ENCODE results near the gene F13B. TPM values are rescaled to one million over a fixed set of nuclear protein-coding genes. Genes with fewer than 3 reads are reported as not detected.
"Not testable (repeated sequence)": the region's sequence is repeated elsewhere in the genome, so short reads cannot be mapped to it uniquely, and the experiment has no call there.

The F13B gene, protein sequence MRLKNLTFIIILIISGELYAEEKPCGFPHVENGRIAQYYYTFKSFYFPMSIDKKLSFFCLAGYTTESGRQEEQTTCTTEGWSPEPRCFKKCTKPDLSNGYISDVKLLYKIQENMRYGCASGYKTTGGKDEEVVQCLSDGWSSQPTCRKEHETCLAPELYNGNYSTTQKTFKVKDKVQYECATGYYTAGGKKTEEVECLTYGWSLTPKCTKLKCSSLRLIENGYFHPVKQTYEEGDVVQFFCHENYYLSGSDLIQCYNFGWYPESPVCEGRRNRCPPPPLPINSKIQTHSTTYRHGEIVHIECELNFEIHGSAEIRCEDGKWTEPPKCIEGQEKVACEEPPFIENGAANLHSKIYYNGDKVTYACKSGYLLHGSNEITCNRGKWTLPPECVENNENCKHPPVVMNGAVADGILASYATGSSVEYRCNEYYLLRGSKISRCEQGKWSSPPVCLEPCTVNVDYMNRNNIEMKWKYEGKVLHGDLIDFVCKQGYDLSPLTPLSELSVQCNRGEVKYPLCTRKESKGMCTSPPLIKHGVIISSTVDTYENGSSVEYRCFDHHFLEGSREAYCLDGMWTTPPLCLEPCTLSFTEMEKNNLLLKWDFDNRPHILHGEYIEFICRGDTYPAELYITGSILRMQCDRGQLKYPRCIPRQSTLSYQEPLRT
- total RNA-seq (not detected), polyA plus RNA-seq (not detected), total RNA-seq (0 to 0.07 (median 0) reads per million in 6 experiments)

DNA sequence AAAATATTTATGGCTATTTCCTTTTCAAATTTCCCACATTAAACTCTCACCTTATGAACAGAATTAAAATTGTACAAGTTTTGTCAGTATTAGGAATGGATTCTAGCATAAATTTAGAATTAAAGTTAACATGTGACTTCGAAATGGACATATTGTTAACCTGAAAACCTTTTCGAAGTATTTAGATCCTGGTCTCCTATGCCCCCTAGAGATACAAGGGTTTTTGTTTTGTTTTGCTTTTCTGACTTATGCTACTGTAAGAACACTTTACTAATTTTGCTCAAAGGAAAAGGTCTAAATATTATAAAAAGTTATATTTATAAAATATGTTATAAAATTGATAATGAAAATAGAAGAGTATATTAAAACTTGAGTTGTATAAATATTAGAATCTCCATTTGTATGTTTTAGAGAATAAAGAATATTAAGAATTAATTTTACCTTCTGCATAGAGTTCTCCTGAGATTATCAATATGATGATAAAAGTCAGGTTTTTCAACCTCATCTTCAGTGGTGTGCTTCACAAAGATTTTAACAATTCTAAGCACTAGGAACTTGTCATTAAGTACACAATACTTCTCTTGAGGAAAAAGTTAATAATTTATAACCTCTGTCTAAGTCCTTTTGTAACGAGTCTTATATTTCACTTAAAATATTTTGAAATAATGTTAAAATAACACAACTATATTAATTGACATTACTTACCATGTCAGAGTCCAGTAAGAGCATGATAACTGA, at the start of gene F13B:
Gene F13B (minus strand): TSS at position 542 of the 738 bp plus-strand sequence. CDS start 37 bp downstream, at position 505.
- Mint-ChIP-seq H3K36me3 (peaks cover 0 to 8% (median 0%) of the 10 kb centered on the region in 3 donors), H3K4me1 (no peaks in the 10 kb centered on the region), H3K27me3 (peaks cover 0 to 7% (median 3%) of the 10 kb centered on the region in 5 donors), H3K4me3 (no peak within 1 kb of the TSS), H3K27ac (no peak within 1 kb of the TSS), H3K9me3 (peaks cover 4 to 17% (median 10%) of the 10 kb centered on the region in 9 donors)
- POLR2A ChIA-PET: no interaction called here
- ATAC-seq (no peak), DNase-seq (no peak)

DNA sequence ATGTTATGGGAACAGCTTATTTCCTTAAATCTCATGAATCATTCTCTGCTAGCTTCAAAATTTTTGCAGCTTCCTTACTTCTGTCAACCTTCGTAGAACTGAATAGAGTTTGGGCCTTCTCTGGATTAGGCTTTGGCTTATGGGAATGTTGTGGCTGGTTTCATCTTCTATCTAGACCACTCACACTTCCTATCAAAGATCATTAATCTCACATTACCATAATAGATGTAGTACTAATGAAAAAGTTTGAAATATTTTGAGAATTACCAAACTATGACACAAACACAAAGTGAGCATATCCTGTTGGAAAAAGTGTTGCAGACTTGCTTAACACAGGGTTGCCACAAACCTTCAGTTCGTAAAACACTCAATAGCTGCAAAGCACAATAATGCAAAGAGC, 49.1 kb upstream of the F13B start:
- no peaks in the 10 kb centered on the region for H3K36me3 Mint-ChIP-seq
- no peak overlapping the region for H3K27ac Mint-ChIP-seq
- H3K27me3 Mint-ChIP-seq: no peaks in the 10 kb centered on the region
- no peaks in the 10 kb centered on the region for H3K9me3 Mint-ChIP-seq
- H3K4me3 Mint-ChIP-seq: no peak overlapping the region
- POLR2A ChIA-PET: no interaction called here
- DNase-seq (no peak), ATAC-seq (no peak)
- H3K4me1 Mint-ChIP-seq: no peaks in the 10 kb centered on the region

DNA sequence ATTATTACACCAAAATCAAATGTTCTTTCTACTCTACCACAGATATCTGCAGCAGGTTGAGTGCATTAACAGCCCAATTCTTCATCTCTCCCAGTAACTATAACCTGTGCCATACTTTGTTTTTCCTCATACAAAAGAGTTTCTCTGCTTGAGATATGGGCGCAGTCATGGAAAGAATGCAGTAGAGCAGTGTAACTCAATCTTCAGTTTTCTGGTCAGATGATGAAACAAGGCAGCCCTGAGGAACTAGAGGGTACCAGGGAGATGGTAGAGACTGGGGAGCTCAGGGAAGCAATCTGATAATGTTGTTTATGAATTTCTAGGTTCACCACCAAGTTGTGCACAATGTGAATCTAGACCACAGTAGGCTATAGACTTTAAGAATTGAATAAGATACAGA, 39.8 kb upstream of the F13B start:
- DNase-seq (no peak), ATAC-seq (no peak)
- Mint-ChIP-seq H3K27ac (no peak overlapping the region), H3K9me3 (no peaks in the 10 kb centered on the region), H3K4me3 (no peak overlapping the region), H3K36me3 (no peaks in the 10 kb centered on the region), H3K4me1 (peaks cover 0 to 5% (median 2%) of the 10 kb centered on the region in 4 donors), H3K27me3 (no peaks in the 10 kb centered on the region)
- POLR2A ChIA-PET: no interaction called here

DNA sequence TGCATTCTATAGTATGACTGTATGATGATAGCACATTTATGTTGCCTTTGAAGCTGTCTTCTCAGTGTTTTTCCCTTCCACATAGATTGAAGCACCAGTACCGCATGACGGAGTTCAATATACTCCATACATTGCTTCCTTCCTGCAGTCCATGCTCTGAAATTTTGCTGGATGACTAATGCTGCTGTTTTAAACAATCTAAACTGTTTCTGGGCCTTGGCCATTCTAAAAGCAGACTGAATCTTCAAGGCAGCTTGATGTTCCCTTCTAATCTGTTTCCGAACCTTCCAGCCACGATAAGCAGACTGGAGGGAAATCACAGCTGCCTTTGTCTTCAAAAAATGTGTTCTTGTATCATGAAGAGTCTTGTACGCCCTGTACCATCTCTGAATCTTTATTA, 36.2 kb upstream of the F13B start:
- DNase-seq: no peak
- Mint-ChIP-seq H3K9me3 (no peaks in the 10 kb centered on the region), H3K4me3 (no peak overlapping the region), H3K27ac (no peak overlapping the region), H3K4me1 (peaks cover 3 to 27% (median 18%) of the 10 kb centered on the region in 4 donors), H3K27me3 (no peaks in the 10 kb centered on the region), H3K36me3 (no peaks in the 10 kb centered on the region)
- POLR2A ChIA-PET: no interaction called here
- no peak for ATAC-seq

DNA sequence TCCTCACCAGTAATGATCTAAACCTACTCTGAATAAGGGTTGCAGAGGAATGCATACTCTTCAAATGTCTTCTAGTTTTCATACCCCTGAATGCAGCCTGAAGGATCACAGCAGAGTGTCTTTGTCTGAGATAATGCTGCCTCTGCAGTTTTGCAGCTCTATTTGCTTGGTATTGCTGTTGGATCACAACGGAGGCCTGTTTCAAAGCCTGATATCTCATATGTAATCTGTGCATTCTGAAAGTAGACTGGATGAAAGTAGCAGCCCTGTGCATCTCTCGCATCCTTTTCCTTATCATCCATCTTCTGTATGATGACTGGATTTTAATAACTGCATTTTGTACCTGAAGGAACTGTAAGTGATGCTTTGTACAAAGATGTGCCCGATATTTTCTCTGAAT, 34.9 kb upstream of the F13B start:
- ATAC-seq (no peak), DNase-seq (no peak)
- Mint-ChIP-seq H3K9me3 (no peaks in the 10 kb centered on the region), H3K27me3 (no peaks in the 10 kb centered on the region), H3K4me3 (no peak overlapping the region), H3K4me1 (peaks cover 3 to 27% (median 18%) of the 10 kb centered on the region in 4 donors), H3K27ac (no peak overlapping the region), H3K36me3 (no peaks in the 10 kb centered on the region)
- POLR2A ChIA-PET: no interaction called here

DNA sequence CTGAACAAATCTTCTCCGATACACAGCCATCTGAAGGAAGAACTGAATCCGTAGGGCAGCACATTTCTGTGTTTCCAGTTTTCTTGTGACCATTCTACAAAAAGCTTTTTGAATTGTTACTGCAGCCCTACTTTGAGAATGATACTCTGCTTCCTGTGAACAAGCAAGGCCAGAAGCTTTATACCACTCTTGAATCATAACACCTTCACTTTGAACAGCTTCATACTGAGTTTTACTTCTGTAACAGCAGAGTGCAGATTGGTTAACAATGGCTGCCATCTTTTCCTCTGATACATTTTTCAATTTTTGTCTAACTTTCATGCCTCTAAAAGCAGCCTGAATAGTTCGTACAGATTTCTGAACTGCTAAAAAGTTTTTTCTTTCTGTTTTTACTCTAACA, 33.6 kb upstream of the F13B start:
- peak overlapping the region in 8 of 10 donors; percentile 16 to 59 (median 50) for H3K4me3 Mint-ChIP-seq
- H3K36me3 Mint-ChIP-seq: no peaks in the 10 kb centered on the region
- DNase-seq: peak in 2 of 10 donors; percentile 16 to 26
- no peaks in the 10 kb centered on the region for H3K9me3 Mint-ChIP-seq
- H3K27me3 Mint-ChIP-seq: no peaks in the 10 kb centered on the region
- peak in 1 of 2 donors; percentile 73 for ATAC-seq
- peaks cover 3 to 27% (median 18%) of the 10 kb centered on the region in 4 donors for H3K4me1 Mint-ChIP-seq
- POLR2A ChIA-PET: no interaction called here
- H3K27ac Mint-ChIP-seq: peak overlapping the region in 9 of 10 donors; percentile 10 to 92 (median 71)

DNA sequence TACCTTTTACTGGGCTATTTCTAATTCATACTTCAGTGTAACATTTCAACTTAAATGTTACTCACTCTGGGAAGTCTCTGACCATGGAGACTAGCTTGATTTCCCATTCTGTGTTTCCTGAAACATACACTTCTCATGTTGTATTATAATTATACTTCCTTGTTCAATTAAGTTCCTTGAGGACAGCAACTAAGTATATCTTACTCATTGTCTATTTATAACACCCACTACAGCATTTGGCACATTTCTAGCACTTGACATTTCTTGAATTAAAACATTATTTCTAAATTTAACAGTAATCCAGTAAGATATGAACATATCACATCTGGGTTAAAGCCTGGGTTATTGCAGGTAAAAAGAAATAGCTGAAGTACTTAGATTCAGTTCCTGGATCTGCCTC, 32.4 kb upstream of the F13B start:
- Mint-ChIP-seq H3K9me3 (no peaks in the 10 kb centered on the region), H3K27ac (no peak overlapping the region)
- POLR2A ChIA-PET: no interaction called here

DNA sequence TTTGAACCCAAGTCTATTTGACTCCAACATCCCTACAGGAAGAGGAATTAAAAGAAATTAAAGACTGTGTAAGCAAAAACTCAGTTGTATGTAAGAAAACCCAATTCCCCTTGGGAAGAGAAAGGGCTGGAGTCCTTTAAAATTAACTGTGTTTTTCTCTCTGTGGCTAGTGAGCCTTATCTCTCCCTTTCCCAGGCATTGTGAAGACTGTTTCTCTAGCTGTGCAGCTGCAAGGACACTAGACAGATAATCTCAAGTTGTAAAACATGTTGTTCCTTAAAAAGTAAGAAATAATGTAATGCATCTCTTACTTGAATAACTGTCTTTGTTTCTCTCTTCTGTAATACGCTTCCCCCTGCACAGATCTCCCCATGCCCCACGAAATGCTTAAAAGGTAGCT, 29.9 kb upstream of the F13B start:
- DNase-seq, H3K9me3 Mint-ChIP-seq, ATAC-seq, H3K27me3 Mint-ChIP-seq, H3K4me3 Mint-ChIP-seq, H3K36me3 Mint-ChIP-seq, H3K27ac Mint-ChIP-seq, POLR2A ChIA-PET: not testable (repeated sequence)
- peaks cover 3 to 24% (median 16%) of the 10 kb centered on the region in 4 donors for H3K4me1 Mint-ChIP-seq

More for the DNA sequence above, 32.4 kb upstream of the F13B start:
- Mint-ChIP-seq H3K4me3 (no peak overlapping the region), H3K4me1 (peaks cover 3 to 27% (median 18%) of the 10 kb centered on the region in 4 donors), H3K36me3 (no peaks in the 10 kb centered on the region), H3K27me3 (no peaks in the 10 kb centered on the region)
- DNase-seq (no peak), ATAC-seq (no peak)

DNA sequence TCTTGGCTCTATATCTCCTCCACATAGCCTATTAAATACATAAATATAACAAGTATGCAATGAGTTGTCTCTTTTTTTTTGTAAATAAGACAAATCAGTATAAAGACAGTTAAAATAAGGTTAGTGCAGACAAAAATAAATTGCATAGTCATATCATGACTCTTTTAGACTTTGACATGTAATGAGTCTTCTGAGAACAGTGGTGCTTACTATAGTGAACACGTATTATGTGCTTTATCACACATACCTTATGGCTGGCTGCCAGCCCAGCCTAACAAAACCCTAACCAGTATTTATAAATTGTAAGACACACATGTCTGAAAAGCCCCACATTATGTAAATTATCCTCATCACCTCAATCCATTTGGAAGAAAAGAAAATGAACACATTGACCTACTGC, 29.1 kb upstream of the F13B start:
- no peak overlapping the region for H3K27ac Mint-ChIP-seq
- H3K4me3 Mint-ChIP-seq: no peak overlapping the region
- no peaks in the 10 kb centered on the region for H3K36me3 Mint-ChIP-seq
- H3K9me3 Mint-ChIP-seq: no peaks in the 10 kb centered on the region
- DNase-seq (no peak), ATAC-seq (no peak)
- H3K27me3 Mint-ChIP-seq: no peaks in the 10 kb centered on the region
- POLR2A ChIA-PET: no interaction called here
- peaks cover 3 to 16% (median 10%) of the 10 kb centered on the region in 4 donors for H3K4me1 Mint-ChIP-seq

DNA sequence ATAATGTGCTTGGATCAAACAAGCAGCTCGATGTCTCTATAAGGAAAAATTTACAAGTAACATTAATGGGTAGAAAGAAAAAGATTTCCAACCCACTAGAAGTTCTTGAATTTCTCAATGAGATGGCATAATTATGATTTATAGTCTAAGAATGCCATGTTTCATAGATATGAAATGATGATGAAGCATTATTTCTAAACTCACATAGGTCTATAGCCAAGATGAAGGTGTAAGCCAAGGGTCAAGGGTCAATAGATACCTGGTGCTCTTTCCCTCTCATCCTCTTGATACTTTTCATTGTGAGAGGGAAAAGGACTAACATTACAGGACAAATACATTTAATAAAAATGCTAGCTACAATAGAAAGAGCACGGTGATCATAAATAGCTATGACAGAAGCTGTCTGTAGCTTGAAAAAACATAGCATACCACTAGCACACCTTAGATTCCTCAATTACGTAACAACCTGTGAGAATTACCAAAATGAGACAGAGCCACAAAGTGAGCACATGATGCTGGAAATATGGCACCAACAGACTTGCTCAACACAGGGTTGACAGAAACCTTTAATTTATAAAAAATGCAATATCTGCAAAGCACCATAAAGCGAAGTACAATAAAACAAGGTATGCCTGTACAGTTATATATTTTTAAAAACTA, 26.3 kb upstream of the F13B start:
- no peaks in the 10 kb centered on the region for H3K4me1 Mint-ChIP-seq
- H3K36me3 Mint-ChIP-seq: no peaks in the 10 kb centered on the region
- POLR2A ChIA-PET: no interaction called here
- ATAC-seq: no peak
- no peaks in the 10 kb centered on the region for H3K27me3 Mint-ChIP-seq
- DNase-seq: no peak
- no peaks in the 10 kb centered on the region for H3K9me3 Mint-ChIP-seq
- no peak overlapping the region for H3K27ac Mint-ChIP-seq
- no peak overlapping the region for H3K4me3 Mint-ChIP-seq

DNA sequence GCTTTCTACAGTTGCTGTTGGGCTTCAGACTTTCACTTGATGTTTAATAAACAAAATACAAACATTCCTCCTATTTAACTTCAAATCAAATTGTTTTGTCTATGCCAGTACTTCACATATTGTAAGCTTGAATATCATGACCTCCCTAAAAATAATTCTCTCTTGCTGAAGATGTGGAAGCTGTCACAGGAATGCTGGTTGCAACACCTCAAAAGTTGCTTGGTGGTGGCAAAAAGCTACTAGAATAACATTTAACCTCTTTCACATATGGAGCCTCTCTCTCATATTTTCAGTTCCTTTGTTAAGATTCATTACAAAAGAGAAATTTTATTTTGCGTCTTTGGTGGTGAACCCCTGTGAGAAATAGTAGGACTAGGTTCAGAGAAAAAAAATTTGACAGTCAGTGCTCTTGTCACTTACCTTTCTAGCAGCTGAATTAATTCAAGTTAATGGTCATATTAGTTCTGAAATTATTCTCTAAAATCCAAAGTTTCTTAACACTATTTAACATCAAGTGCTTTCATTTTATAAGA, 25.5 kb upstream of the F13B start:
- ATAC-seq: no peak
- no peaks in the 10 kb centered on the region for H3K4me1 Mint-ChIP-seq
- POLR2A ChIA-PET: no interaction called here
- H3K9me3 Mint-ChIP-seq: no peaks in the 10 kb centered on the region
- H3K4me3 Mint-ChIP-seq: no peak overlapping the region
- no peak for DNase-seq
- H3K27ac Mint-ChIP-seq: no peak overlapping the region
- no peaks in the 10 kb centered on the region for H3K36me3 Mint-ChIP-seq
- H3K27me3 Mint-ChIP-seq: no peaks in the 10 kb centered on the region

DNA sequence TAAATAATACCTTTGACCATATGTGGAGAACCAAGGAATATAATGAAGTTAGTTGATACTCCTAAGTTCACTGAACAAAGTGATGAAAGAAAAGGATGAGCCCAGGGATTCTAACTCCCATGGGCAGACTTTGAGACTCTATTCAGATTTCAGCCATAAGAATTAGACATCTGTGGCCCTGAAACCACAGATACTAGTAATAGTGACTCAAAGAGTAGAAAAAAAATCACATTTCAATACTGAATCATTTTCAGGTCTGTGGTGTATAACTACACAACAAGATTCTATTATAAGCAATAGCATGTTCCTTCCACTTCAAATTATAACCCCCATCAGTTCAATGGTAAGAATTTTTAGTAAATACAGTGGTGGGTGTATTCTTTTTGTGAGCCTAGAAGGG, 16.4 kb upstream of the F13B start:
- Mint-ChIP-seq H3K4me3 (no peak overlapping the region), H3K27ac (no peak overlapping the region), H3K4me1 (no peaks in the 10 kb centered on the region), H3K36me3 (peaks cover 0 to 14% (median 9%) of the 10 kb centered on the region in 3 donors), H3K27me3 (peaks cover 0 to 8% (median 2%) of the 10 kb centered on the region in 5 donors), H3K9me3 (peaks cover 0 to 26% (median 13%) of the 10 kb centered on the region in 9 donors)
- DNase-seq (no peak), ATAC-seq (no peak)
- POLR2A ChIA-PET: no interaction called here

Data from naive thymus-derived CD8-positive, alpha-beta T cell (primary cell).